Colonic mucosa (tissue), 4 donors: ENCODE measurements around the gene APOB. TPM values are rescaled to one million over a fixed set of nuclear protein-coding genes. Genes with fewer than 3 reads are reported as not detected.

Source experiments
- DNase-seq: peaks from one replicate; pipeline ENCODE4 v3.0.0-alpha.2; 2020
- H3K27ac ChIP-seq: fragments of 200-600 bp; one replicate; pipeline ENCODE4 v1.8.0; 2021
- H3K27me3 ChIP-seq: fragments of 200-600 bp; one replicate; pipeline ENCODE4 v1.8.0; 2021
- H3K36me3 ChIP-seq: fragments of 200-600 bp; one replicate; pipeline ENCODE4 v1.8.0; 2021
- H3K4me1 ChIP-seq: fragments of 200-600 bp; one replicate; pipeline ENCODE4 v1.8.0; 2021; ENCODE audit warnings: mild to moderate bottlenecking
- H3K4me3 ChIP-seq: fragments of 200-600 bp; one replicate; pipeline ENCODE4 v1.8.0; 2021
- H3K9ac ChIP-seq, 2 donors: one replicate each; pipeline ENCODE4 v1.7.0; 2013; ENCODE audit warnings: control low read depth in 2 of 2, low read depth in 2 of 2, low read length in 2 of 2
- H3K9me3 ChIP-seq: fragments of 200-600 bp; one replicate; pipeline ENCODE4 v1.8.0; 2021
- CTCF ChIP-seq: fragments of 200-600 bp; IDR thresholded peaks from one replicate; pipeline ENCODE4 v1.8.0; 2022; ENCODE audit warnings: antibody characterized with exemption, mild to moderate bottlenecking
- intact Hi-C: fragments of 100-400 bp; cut with DNase I; formaldehyde crosslinking; loops from one replicate; pipeline ENCODE4 v1.14.1; 2022
- total RNA-seq, 2 donors: library from RNA; stranded (reverse); fragmentation: NEBNext Ultra II Directional in 1 of 2; extraction: Animal tissue kit (Norgen Biotek cat#: 25700) in 1 of 2; gene quantifications; one replicate each; pipeline ENCODE4 v1.2.1, GENCODE V29; 2021
- donor health status: healthy.
- donor health status: DM: no; HTN: no; CAD: no.
- donor health status: DM: no; HTN: no; CAD: no.

Gene APOB
- total RNA-seq, 2 donors from 2014 or later, result 1.0 to 3.3 TPM

- Histone ChIP-seq H3K36me3 (no peaks in the 10 kb centered on the region), H3K4me1 (no peaks in the 10 kb centered on the region), H3K9me3 (no peaks in the 10 kb centered on the region), H3K9ac (no peak overlapping the region), H3K27ac (no peak overlapping the region), H3K27me3 (no peaks in the 10 kb centered on the region), H3K4me3 (no peak overlapping the region)
- DNase-seq, result no peak
- intact Hi-C loops, result no loop called here
- TF ChIP-seq CTCF, result no peak
Observed at GRCh38 chr2:20998972-20999905, 44.6 kb downstream of the APOB start.

DNA sequence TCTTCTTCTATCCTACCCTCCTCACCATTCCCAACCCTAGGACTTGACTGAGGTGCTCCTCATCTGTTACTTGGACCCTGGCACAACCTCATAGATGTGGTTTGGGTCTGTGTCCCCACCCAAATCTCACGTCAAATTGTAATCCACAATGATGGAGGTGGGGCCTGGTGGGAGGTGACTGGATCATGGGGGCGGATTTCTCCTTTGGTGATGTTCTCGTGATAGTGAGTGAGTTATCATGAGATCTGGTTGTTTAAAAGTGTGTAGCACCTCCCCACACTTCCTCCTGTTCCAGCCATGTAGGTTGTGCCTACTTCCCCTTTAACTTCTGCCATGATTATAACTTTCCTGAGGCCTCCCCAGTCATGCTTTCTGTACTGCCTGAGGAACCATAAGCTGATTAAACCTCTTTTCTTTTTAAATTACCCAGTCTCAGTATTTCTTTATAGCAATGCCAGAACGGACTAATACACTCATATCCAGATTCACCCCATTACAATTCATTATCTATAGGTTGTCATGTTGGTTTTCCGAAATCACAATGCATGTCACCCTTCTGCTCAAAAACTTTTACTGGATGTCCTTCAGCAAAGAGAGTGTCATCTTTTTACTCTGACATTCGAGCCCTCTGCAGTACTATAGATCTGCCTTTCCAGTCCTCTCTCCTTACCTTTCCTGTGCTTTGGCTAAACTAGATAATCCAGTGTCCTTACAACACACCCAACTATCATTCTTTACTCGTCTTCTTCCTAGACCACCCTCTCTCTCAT, 45.7 kb downstream of the APOB start:
- no peaks in the 10 kb centered on the region for H3K27me3 ChIP-seq
- DNase-seq, result no peak
- intact Hi-C loops, result no loop called here
- H3K27ac ChIP-seq, result no peak overlapping the region
- H3K9ac ChIP-seq, result no peak overlapping the region
- H3K36me3 ChIP-seq, result no peaks in the 10 kb centered on the region
- no peaks in the 10 kb centered on the region for H3K4me1 ChIP-seq
- H3K4me3 ChIP-seq, result no peak overlapping the region
- no peak for TF ChIP-seq CTCF
- H3K9me3 ChIP-seq, result no peaks in the 10 kb centered on the region

GRCh38 chr2:20994130-20994529, 49.7 kb downstream of the APOB start:
- no peaks in the 10 kb centered on the region for H3K27me3 ChIP-seq
- no peaks in the 10 kb centered on the region for H3K9me3 ChIP-seq
- no peaks in the 10 kb centered on the region for H3K4me1 ChIP-seq
- DNase-seq, result no peak
- H3K27ac ChIP-seq, result no peak overlapping the region
- TF ChIP-seq CTCF, result no peak
- no peak overlapping the region for H3K4me3 ChIP-seq
- intact Hi-C loops, result no loop called here
- H3K36me3 ChIP-seq, result no peaks in the 10 kb centered on the region
- H3K9ac ChIP-seq, result no peak overlapping the region

GRCh38 chr2:20992201-20992711, 51.6 kb downstream of the APOB start:
- no peak for TF ChIP-seq CTCF
- DNase-seq, result no peak
- Histone ChIP-seq H3K9me3 (no peaks in the 10 kb centered on the region), H3K27ac (no peak overlapping the region), H3K36me3 (no peaks in the 10 kb centered on the region), H3K27me3 (no peaks in the 10 kb centered on the region), H3K9ac (no peak overlapping the region), H3K4me3 (no peak overlapping the region), H3K4me1 (no peaks in the 10 kb centered on the region)
- intact Hi-C loops, result no loop called here
